Aorta (tissue), 5 donors: ENCODE results near the gene TBC1D10B. TPM values are rescaled to one million over a fixed set of nuclear protein-coding genes. Genes with fewer than 3 reads are reported as not detected.

Experiments
- ATAC-seq: fragments of 200-7000 bp; cut with Tn5 transposase; one replicate; pipeline ENCODE4 v1.9.1; 2022; ENCODE audit warnings: moderate library complexity; ENCODE audit not compliant: low FRiP score
- DNase-seq, 2 donors: peaks; one replicate each; pipeline ENCODE4 v3.0.0-alpha.2; 2020
- H3K27ac ChIP-seq, 2 donors: one replicate each; pipeline ENCODE4 v1.5.1; 2013; ENCODE audit warnings: low read length in 2 of 2, mild to moderate bottlenecking in 2 of 2, moderate library complexity in 2 of 2, control low read depth in 1 of 2, inconsistent platforms in 1 of 2, low read depth in 1 of 2
- H3K27me3 ChIP-seq, 2 donors: one replicate each; pipeline ENCODE4 v1.6.1; 2013; ENCODE audit warnings: control low read depth in 1 of 2, low read length in 1 of 2, mild to moderate bottlenecking in 1 of 2, moderate library complexity in 1 of 2; ENCODE audit not compliant: insufficient read depth in 2 of 2, control insufficient read depth in 1 of 2
- H3K36me3 ChIP-seq, 2 donors: one replicate each; pipeline ENCODE4 v1.6.1; 2013; ENCODE audit warnings: control low read depth in 1 of 2, low read length in 1 of 2, mild to moderate bottlenecking in 1 of 2; ENCODE audit not compliant: insufficient read depth in 2 of 2, control insufficient read depth in 1 of 2
- H3K4me1 ChIP-seq, 2 donors: one replicate each; pipeline ENCODE4 v1.6.1; 2013; ENCODE audit warnings: low read length in 2 of 2, control low read depth in 1 of 2, mild to moderate bottlenecking in 1 of 2, moderate library complexity in 1 of 2; ENCODE audit not compliant: insufficient read depth in 2 of 2, control insufficient read depth in 1 of 2
- H3K4me3 ChIP-seq, 2 donors: one replicate each; pipeline ENCODE4 v1.5.1; 2013; ENCODE audit warnings: low read length in 2 of 2, control low read depth in 1 of 2, mild to moderate bottlenecking in 1 of 2
- H3K9me3 ChIP-seq: one replicate; pipeline ENCODE4 v1.6.1; 2013; ENCODE audit warnings: mild to moderate bottlenecking, low read length; ENCODE audit not compliant: control insufficient read depth
- WGBS, 2 donors: extraction: QIAGEN DNeasy Blood & Tissue Kit; methylation state at CpG; one replicate each; pipeline ENCODE4 v1.1.7; 2013; 5-methylcytosine and 5-hydroxymethylcytosine counted together
- intact Hi-C, 2 donors: fragments of 100-400 bp; cut with DNase I; formaldehyde crosslinking; loops; one replicate each; pipeline versions ENCODE4 v1.14.2 to v1.15.0; 2022
- polyA plus RNA-seq, 2 donors: library from polyadenylated mRNA; stranded (reverse); fragments of 200-250 nt; gene quantifications; one replicate each; pipeline ENCODE4 v1.2.3, GENCODE V29; 2013
- total RNA-seq, 2 donors: library from RNA; stranded (reverse); fragmentation: NEBNext Ultra II Directional; extraction: Animal tissue kit (Norgen Biotek cat#: 25700); gene quantifications; one replicate each; pipeline ENCODE4 v1.2.1, GENCODE V29; 2021
- donor health status: healthy with polysubstance abuse.
- donor health status: Bipolar disorder and iron deficiency.
- donor health status: DM: no; HTN: no; CAD: no.
- donor health status: DM: no; HTN: no; CAD: no.
- donor health status: DM: yes; HTN: yes; CAD: no.

The TBC1D10B gene
- total and polyA plus RNA-seq, 4 donors, result 10.3 to 38.0 (median 26.4) TPM

GRCh38 chr16:30359871-30360170, 10.5 kb downstream of the TBC1D10B start:
- DNase-seq (no peak), ATAC-seq (no peak)
- WGBS, 2 donors, result 72 to 78% methylated on average over 6 of the region's 6 CpGs
- Histone ChIP-seq H3K4me1 (no peaks in the 10 kb centered on the region), H3K27ac (no peak overlapping the region), H3K4me3 (no peak overlapping the region), H3K27me3 (no peaks in the 10 kb centered on the region), H3K9me3 (no peaks in the 10 kb centered on the region), H3K36me3 (peaks cover 0 to 4% of the 10 kb centered on the region in 2 donors)
- intact Hi-C loops, result no loop called here

- intact Hi-C loops, result no loop called here
- H3K27ac ChIP-seq, result no peak overlapping the region
Measured at GRCh38 chr16:30358990-30359870, 11.1 kb downstream of the TBC1D10B start.

GRCh38 chr16:30358577-30358936, 11.7 kb downstream of the TBC1D10B start:
- no peak overlapping the region for H3K4me3 ChIP-seq
- intact Hi-C loops, result no loop called here
- H3K27ac ChIP-seq, result no peak overlapping the region
- H3K27me3 ChIP-seq, result no peaks in the 10 kb centered on the region
- no peak for DNase-seq
- peaks cover 0 to 4% of the 10 kb centered on the region in 2 donors for H3K36me3 ChIP-seq
- H3K4me1 ChIP-seq, result no peaks in the 10 kb centered on the region
- no peaks in the 10 kb centered on the region for H3K9me3 ChIP-seq
- ATAC-seq, result no peak
- 89 to 91% methylated on average over 9 of the region's 9 CpGs for WGBS, 2 donors

More at GRCh38 chr16:30358990-30359870, 11.1 kb downstream of the TBC1D10B start:
- Histone ChIP-seq H3K4me1 (no peaks in the 10 kb centered on the region), H3K4me3 (no peak overlapping the region), H3K36me3 (peaks cover 0 to 4% of the 10 kb centered on the region in 2 donors), H3K27me3 (no peaks in the 10 kb centered on the region), H3K9me3 (no peaks in the 10 kb centered on the region)
- ATAC-seq, result no peak
- DNase-seq, result no peak
- 83 to 87% methylated on average over 28 of the region's 28 CpGs for WGBS, 2 donors

DNA sequence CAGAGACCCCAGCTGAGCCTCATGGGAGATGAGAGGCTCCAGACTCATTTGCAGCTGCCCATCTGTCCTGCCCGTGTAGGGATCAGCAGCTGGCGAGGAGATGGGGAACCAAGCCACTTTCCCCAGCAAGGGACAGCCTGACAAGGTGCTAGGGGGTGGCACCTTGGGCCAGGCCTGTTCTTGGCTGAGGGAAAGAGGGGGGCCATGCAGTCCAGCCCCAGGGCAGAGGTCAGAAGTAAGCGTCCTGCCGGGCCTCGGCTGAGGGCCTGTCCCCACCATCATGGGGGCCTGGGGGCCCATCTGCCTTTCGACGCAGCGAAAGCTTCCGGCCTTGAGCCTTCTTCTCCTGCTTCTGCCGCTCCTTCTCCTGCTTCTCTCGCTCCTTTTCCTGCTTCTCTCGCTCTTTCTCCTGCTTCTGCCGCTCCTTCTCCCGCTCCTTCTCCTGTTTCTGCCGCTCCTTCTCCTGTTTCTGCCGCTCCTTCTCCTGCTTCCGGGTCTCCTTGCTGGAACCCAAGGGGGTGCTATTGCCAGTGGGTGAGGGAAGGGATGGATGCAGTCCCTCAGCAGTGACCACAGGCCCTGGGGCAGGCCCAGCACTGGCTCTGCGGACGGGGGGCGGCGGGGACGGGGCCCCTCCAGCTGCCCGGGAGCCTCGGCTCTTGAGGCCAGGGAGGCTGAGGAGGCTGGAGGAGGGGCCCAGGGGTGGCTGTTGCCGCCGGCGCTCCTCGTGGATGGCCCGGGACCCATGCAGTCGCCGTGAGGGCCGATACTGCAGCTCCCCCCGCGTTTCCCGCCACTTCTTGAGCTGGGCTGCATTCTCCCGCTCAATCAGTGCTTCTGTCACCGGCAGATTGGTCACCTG, 12.3 kb downstream of the TBC1D10B start:
- no peak overlapping the region for H3K4me3 ChIP-seq
- H3K9me3 ChIP-seq, result no peaks in the 10 kb centered on the region
- no peak for ATAC-seq
- no peak for DNase-seq
- H3K4me1 ChIP-seq, result no peaks in the 10 kb centered on the region
- H3K27ac ChIP-seq, result no peak overlapping the region
- intact Hi-C loops, result no loop called here
- peaks cover 0 to 4% of the 10 kb centered on the region in 2 donors for H3K36me3 ChIP-seq
- 85 to 86% methylated on average over 32 to 37 of the region's 37 CpGs for WGBS, 2 donors
- no peaks in the 10 kb centered on the region for H3K27me3 ChIP-seq

DNA sequence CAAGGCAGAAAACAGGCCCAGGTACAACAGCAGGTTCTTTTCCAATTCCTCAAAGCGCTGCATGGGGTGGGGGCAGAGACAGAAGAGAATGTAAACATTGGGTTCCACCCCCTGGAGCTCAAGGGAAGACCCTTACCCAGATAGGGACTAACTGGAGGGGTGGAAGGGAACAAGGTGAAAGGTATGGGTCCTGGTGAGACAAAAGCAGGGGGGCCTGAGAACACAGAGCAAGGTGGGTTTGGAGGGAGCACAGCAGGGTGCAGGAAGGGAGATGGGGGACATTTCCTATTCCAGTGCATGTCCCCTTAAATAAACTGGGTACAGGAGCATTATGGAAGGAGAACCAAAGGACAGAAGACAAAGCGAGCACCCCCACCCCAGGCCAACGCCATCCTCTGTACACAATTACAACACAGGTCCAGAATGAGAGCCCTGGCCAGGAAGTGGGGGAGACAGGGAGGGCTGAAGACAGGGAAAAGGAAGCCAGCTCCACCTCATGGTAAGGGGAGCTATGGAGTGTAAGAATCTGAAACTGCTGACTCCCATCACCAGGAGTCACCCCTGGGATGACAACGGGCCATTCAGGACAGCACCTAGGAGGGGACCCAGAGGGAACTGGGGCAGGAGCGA, 13.1 kb downstream of the TBC1D10B start:
- DNase-seq (no peak), ATAC-seq (no peak)
- Histone ChIP-seq H3K9me3 (no peaks in the 10 kb centered on the region), H3K27ac (no peak overlapping the region), H3K4me3 (no peak overlapping the region), H3K27me3 (no peaks in the 10 kb centered on the region), H3K36me3 (peaks cover 0 to 4% of the 10 kb centered on the region in 2 donors), H3K4me1 (no peaks in the 10 kb centered on the region)
- 66% methylated on average over 5 of the region's 5 CpGs for WGBS, 2 donors
- intact Hi-C loops, result no loop called here

- Histone ChIP-seq H3K36me3 (peaks cover 0 to 4% of the 10 kb centered on the region in 2 donors), H3K9me3 (no peaks in the 10 kb centered on the region), H3K27ac (peak overlapping the region in 1 of 2 donors; percentile 97), H3K27me3 (no peaks in the 10 kb centered on the region), H3K4me1 (no peaks in the 10 kb centered on the region), H3K4me3 (no peak overlapping the region)
- no peak for ATAC-seq
- intact Hi-C loops, result no loop called here
- DNase-seq, result peak in 1 of 2 donors; percentile 69
- 52 to 55% methylated on average over 11 to 12 of the region's 12 CpGs for WGBS, 2 donors
Measured at GRCh38 chr16:30356401-30357084, 13.8 kb downstream of the TBC1D10B start.

DNA sequence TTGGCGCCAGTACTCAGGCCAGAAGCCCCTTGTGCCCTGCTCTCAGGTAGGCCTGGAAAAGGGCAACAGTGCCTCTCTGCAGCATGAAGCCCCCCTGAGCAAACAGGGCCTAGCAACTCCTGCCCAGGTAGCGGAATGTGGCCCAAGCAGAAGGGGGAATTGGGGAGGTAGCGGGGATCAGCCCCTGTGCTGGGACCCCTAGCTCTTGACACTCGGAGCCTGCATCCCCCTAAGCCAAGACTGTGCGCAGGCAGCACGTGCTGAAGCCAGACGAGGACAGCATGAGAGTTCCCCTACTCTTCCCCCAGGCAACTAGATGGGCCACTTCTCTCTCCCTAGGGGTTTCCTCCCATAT, 14.4 kb downstream of the TBC1D10B start:
- Histone ChIP-seq H3K4me3 (no peak overlapping the region), H3K9me3 (no peaks in the 10 kb centered on the region), H3K4me1 (no peaks in the 10 kb centered on the region), H3K36me3 (peaks cover 0 to 6% of the 10 kb centered on the region in 2 donors), H3K27ac (peak overlapping the region in 1 of 2 donors; percentile 97), H3K27me3 (no peaks in the 10 kb centered on the region)
- ATAC-seq (no peak), DNase-seq (peak in 1 of 2 donors; percentile 65)
- intact Hi-C loops, result loop anchor here in 1 of 2 donors (2.0 kb wide), 1 partner anchor 21 kb away; no protein-coding TSS in a partner anchor
- WGBS, 2 donors, result 50 to 55% methylated on average over 7 of the region's 7 CpGs
